Measurements from ENCODE around the gene LIME1.

Gene LIME1

GRCh38 chr20:63749597-63750508 is 13.4 kb downstream of the LIME1 start:
- DNase-seq (ENCODE audit: low spot score): peak; percentile 36

- no peak for DNase-seq (ENCODE audit: low spot score)
Measured at GRCh38 chr20:63750807-63751470, 14.5 kb downstream of the LIME1 start.

GRCh38 chr20:63751471-63752271 is 15.2 kb downstream of the LIME1 start:
- DNase-seq (ENCODE audit: low spot score): no peak

DNA sequence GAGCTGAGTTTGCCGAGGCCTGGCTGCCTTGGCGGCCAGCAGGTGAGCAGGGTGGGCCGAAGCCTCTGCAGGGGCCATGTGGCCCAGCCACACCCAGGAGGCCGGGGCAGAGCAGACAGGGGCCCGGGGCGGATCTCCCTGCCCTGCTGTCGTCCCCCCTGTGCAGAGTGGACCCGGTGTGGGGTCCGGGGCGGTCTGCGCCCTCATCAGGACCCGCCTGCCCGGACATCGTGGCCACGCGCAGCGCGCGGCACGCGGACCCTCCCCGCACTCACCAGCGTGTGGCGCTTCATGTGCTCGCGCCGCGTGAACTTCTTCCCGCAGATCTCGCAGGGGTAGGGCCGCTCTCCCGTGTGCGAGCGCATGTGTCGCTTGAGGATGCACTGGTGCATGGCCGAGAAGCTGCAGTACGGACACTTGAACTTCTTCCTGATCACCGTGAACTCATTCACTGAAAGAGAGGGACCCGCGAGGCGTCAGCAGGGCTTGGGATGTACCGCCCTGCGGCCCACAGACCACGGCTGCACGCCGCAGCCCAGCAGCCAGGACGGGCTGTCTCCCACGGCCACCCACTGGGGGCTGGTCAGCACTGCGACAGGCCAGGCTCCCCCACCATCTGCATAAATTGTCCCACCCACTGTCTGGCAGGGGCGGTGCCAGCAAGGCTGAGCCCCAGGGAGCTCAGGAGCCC is 16.1 kb downstream of the LIME1 start:
- no peak for DNase-seq (ENCODE audit: low spot score)

- DNase-seq (ENCODE audit: low spot score): no peak
Measured at GRCh38 chr20:63753381-63753780, 16.9 kb downstream of the LIME1 start.

DNA sequence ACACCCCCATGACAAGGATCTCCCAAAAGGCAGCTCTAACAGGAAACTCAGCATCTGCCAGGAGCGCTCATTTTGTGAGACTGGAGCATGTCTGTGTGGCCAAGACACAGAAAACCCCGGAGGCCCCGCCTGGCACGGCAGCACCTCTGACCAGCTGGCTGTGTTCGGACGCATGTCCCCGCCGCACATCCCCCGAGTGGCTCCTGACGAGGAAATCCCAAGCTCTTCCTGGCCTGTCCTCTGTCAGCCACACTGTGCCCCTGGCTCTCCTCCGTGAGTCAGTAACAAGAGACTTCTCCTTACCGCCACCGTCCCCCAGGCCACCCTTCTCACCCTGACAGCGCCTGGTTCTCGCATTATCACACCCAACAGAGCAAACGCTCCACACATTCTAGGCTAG is 17.5 kb downstream of the LIME1 start:
- no peak for DNase-seq (ENCODE audit: low spot score)

DNA sequence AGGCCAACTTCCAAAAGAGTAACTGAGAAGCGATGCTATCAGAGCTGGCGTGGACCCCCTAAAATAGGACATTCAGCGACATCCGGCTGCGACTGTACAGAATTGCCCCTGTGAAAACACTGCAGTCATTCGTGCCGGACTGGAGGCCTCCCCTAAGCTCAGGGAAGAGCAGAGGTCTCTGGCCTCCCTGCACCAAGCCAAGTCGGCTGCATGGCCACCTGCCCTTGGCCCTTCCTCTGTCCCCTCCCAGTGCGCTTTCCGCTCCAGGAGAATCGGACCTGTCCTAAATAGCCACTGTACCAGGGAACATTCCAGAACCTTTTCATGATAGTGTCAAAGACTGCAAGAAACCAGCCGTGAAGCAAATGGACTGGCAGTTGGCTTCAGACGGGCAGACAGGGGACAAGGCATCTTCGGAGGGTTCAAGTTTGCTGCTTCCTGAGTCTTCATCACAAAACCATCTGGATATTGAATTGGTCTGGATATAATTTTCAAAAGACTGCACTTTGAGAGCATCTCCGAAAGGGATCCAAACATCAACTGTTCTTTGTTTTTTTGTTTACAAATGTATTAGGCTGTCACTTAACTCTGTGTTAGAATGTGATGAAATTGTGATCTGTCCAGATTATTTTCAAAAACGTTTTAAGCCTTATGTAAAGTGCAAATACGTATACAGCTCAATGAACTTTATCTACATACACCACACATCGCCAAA is 19.6 kb downstream of the LIME1 start:
- DNase-seq (ENCODE audit: low spot score): no peak

GRCh38 chr20:63756648-63756991 is 20.2 kb downstream of the LIME1 start:
- no peak for DNase-seq (ENCODE audit: low spot score)

GRCh38 chr20:63758152-63758551 is 21.7 kb downstream of the LIME1 start:
- no peak for DNase-seq (ENCODE audit: low spot score)

- no peak for DNase-seq (ENCODE audit: low spot score)
Measured at GRCh38 chr20:63759377-63759901, 23.0 kb downstream of the LIME1 start.

DNA sequence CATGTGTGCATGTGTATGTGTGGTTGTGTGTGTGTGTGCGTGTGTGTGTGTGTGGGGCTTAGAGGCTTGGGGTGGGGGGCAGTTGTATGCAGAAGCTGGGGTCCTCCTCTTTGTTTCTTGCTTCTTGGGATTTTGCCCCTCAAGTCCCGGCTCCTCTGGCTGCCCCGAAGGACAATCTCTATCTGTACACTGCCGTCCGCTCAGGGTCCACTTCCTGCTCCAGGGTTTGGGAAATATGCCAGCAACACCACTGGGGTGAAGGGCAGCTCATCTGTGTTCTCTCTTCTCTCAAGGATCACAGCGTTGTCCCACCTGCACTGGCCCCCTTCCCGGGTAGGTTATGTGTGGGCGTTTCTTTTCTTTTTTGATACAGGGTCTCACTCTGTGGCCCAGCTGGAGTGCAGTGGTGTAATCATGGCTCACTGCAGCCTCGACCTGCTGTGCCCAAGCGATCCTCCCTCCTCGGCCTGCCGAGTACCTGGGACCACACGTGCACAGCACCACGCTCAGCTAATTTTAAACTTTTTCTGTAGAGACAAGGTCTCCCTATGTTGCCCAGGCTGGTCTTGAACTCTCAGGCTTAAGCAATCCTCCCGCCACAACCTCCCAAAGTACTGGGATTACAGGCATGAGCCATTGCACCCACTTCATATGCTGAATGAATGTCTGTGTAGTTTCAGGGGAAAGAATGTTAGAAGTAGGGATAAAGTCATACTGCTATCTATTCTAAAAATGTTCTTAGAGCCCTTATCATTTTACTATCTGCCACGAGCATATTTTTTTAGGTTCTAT is 28.8 kb downstream of the LIME1 start:
- DNase-seq (ENCODE audit: low spot score): no peak

- no peak for DNase-seq (ENCODE audit: low spot score)
Measured at GRCh38 chr20:63765902-63766301, 29.4 kb downstream of the LIME1 start.

DNA sequence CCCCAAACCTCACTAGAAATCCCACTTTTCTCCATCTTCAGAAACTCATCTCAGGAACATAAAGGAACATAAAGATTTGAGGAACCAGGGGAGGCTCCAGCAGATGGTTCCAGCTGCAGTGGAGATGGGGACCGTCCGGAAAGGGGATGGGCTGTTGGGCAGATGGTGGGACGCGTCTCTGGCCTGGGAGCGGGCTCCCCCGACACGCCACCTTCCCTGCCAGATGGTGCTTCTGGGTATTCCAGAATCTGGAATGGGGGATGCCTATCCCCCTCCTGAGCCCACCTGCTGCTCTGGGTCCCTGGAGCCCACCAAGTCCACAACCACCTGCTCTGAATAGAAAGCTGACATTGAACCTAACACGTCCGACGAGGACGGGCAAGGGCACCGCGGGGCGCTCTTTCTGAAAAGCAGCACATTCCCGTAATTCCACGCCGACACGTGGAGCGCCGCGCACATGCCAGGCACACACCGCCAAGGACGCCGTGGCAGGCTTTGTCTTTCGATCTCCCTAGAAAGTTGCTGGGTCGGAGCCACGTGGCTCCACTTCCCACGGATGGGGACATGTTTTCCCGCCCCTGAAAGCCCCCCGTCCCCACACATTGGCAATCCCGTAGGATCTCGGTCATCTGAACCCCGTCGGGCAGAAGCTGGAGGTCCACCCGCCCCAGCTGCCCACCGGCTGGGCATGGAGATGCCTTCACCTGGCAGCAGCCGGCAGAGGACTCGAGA is 30.4 kb downstream of the LIME1 start:
- no peak for DNase-seq (ENCODE audit: low spot score)

GRCh38 chr20:63767456-63767855 is 31.0 kb downstream of the LIME1 start:
- DNase-seq (ENCODE audit: low spot score): no peak

DNA sequence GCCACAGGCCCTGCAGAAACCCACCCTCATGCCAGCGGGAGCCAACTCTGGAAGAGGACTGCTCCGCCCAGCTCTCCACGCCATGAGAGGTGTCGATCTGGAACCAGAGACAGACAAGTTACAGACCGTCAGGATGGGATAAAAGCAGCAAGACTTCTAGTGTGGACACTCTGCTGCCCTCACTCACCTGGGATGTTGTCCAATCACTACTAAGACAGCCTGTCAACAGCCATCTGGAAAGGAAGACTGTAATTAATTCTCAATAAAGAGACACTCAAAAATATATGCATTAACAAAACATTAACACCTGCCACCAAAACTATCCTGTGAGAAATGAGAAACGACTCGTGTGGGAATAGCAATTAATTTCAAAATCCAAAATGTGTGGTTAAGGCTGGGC is 31.4 kb downstream of the LIME1 start:
- DNase-seq (ENCODE audit: low spot score): no peak

DNA sequence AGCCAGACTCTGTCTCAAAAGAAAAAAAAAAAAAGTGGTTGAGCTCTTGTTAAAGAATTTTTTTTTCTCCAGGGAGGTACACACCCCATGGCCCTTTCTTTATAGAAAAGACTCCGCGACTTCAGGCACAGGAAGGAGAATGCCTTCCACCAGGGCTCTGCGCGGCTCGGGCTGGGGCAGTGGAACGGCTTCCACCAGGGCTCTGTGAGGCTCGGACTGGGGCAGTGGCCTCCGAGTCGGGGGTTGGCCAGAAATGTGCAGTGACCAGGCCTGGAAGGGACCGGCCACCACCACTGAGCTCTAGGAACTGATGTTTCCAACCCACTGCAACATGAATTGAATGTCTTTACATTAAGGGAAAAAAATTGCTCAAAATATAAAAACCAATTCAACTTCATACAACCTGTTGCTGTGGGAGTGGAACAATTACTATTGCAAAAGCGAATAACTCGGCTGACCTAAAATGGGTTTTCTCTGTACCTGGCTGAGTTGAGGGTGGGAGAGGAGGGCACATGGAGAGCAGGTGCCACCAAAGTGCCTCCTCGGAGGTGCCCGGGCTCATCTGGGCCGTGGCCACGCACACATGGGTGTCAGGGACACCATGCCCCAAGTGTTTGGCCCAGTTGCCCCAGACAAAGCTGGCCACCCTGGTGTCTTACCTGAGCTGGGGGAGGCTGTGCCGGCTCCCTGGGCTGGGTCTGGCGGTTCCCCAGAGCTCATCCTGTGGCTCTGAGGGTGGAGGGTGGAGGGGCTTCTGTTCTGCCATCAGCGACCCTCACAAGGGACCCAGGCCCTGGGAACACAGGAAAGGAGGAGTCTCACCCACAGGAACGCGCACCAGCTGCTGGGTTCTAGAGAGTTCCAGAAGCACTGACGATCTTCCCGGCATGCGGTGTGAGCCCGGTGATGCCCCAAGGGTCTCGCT is 32.4 kb downstream of the LIME1 start:
- DNase-seq (ENCODE audit: low spot score): no peak

GRCh38 chr20:63769891-63770474 is 33.5 kb downstream of the LIME1 start:
- no peak for DNase-seq (ENCODE audit: low spot score)

DNA sequence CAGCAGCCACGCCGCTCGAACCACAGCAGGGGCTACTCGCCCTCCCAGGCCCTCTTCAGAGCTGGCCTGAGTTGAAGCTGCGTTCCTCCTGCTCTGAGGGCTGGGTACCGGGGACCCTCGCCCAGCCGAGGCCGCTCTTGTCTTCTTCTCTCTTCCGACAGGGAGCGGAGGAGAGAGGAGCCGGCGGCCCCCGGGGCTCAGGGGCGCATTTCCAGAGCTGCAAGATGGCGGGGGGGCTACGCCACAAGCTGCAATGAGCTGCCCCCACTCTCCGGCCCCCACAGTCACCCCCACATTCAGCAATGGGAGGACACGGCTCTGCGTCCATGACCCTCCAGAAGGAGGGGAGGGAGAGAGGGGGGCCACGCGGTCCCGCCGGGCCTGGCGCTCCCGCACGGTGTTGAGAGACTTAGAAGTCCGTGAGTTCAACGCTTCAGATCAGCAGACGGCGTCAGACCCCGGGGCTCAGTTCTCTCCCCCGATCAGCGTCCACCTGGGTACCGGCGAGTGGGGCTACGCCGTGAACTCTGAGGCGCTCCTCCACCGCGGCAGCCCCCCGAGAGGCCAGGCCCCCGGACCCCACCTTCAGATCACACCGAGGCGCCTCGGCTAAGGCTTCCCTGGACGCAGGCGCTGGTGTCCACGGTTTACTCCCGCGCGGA is 34.7 kb downstream of the LIME1 start:
- DNase-seq (ENCODE audit: low spot score): no peak
